ENCODE results near the gene SUGT1. TPM values are rescaled to one million over a fixed set of nuclear protein-coding genes. Genes with fewer than 3 reads are reported as not detected.

SUGT1 gene
- 10 to 100 TPM; 37.8 to 40.3 TPM for total RNA-seq

GRCh38 chr13:52652196-52652979, at the start of gene SUGT1:
Gene SUGT1 (plus strand): TSS chr13:52652836. CDS start chr13:52652921, 85 bp downstream.

DNA sequence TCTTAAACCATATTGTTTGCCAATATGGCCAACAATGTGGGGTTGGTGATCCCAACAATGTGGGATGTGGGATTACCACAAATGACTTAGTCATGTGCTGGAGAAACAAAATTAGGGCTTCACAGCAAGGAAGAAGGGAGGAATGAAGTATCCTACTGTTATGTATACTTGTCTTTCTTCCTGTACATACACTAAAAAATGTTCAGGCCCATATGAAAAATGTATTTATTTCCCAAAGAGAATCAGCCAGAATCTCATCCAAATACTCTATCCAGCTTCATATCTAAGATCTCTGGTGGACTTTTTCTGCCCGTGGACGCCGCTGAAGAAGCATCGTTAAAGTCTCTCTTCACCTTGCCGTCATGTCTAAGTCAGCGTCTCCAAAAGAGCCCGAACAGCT, 10.5 kb upstream of the SUGT1 start, which contains the start of gene HNRNPA1L2:
HNRNPA1L2 (plus strand) TSS at position 301 of the 400 bp plus-strand sequence; CDS start at position 363, 62 bp downstream.

DNA sequence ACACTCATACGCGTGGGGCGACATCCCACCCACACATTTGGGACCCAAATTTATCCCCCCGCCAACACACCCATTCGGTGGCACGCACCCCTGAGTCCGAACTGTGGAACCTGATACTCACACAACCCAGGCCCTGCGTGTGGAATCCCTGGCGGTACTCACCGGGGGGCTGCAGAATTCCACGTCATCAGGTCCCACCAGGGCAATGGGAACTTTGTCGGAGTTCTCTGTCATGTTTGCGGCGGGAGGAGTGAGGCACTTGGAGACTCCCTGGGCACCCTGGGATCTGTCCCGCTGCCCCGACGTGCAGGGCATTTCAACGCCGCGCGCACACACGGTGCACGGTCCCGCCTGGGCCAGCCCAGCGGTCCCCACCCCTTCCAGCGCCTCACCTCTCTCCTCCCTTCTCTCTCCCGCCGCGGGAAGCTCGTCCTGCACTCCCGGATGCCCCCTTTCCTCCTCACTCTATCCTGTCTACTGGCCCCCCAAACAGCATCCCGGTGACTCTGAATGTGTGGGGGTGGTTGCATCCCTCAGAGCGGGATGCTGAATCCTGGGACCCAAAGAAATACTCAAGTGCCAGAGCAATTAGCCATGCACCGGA, 86.9 kb downstream of the SUGT1 start, which contains the start of gene CNMD:
CNMD (minus strand) TSS at position 353 of the 604 bp plus-strand sequence; CDS start at position 234, 119 bp downstream.

Other genes starting within 250 kb of the SUGT1 start
- under 1 TPM in 1 of 2 experiments, not detected in 1; 0.18 TPM for gene THSD1, start 246.7 kb upstream of the SUGT1 start, total RNA-seq
- gene VPS36, start 202.2 kb upstream of the SUGT1 start, total RNA-seq = 10 to 100 TPM; 46.1 to 46.5 TPM
- gene CKAP2, start 197.4 kb upstream of the SUGT1 start, total RNA-seq = 10 to 100 TPM; 72.6 to 73.7 TPM
- 10 to 100 TPM; 10.5 TPM for gene HNRNPA1L2, start 10.4 kb upstream of the SUGT1 start, total RNA-seq
- not detected for gene CNMD, start 87.0 kb downstream of the SUGT1 start, total RNA-seq
- under 1 TPM in 1 of 2 experiments, not detected in 1; 0.05 TPM for gene PCDH8, start 195.8 kb downstream of the SUGT1 start, total RNA-seq